HG02981 (cell line): Measurements from ENCODE around the gene MMP24OS.
"Not testable (repeated sequence)": the region's sequence is repeated elsewhere in the genome, so short reads cannot be mapped to it uniquely, and the experiment has no call there.

Experiments used
- ATAC-seq: cut with Tn5 transposase; IDR thresholded peaks from one replicate; pipeline ENCODE4 v1.9.1; 2021; ENCODE audit warnings: mild to moderate bottlenecking, moderate library complexity; ENCODE audit not compliant: unreplicated experiment

MMP24OS gene

GRCh38 chr20:35277531-35278395 lies at the start of gene MMP24OS:
TSS of gene MMP24OS (minus strand) at chr20:35278122. CDS start at chr20:35277929, 193 bp downstream.
- peak; percentile 76 for ATAC-seq

GRCh38 chr20:35327074-35327976 lies 49.4 kb upstream of the MMP24OS start:
- ATAC-seq = no peak

- no peak for ATAC-seq
These were observed 48.8 kb upstream of the MMP24OS start for GRCh38 chr20:35326740-35327073.

- ATAC-seq = no peak
These were observed 48.3 kb upstream of the MMP24OS start for GRCh38 chr20:35326021-35326739.

GRCh38 chr20:35325401-35325800 lies 47.5 kb upstream of the MMP24OS start:
- ATAC-seq = no peak

- ATAC-seq = no peak
These were observed 42.6 kb upstream of the MMP24OS start for GRCh38 chr20:35320396-35321126.

GRCh38 chr20:35319871-35320197 lies 41.9 kb upstream of the MMP24OS start:
- no peak for ATAC-seq

- ATAC-seq = no peak
These were observed 41.4 kb upstream of the MMP24OS start for GRCh38 chr20:35319192-35319870.

GRCh38 chr20:35318502-35319157 lies 40.7 kb upstream of the MMP24OS start:
- no peak for ATAC-seq

- no peak for ATAC-seq
These were observed 39.7 kb upstream of the MMP24OS start for GRCh38 chr20:35317416-35318210.

GRCh38 chr20:35316086-35316485 lies 38.2 kb upstream of the MMP24OS start:
- no peak for ATAC-seq

- ATAC-seq = not testable (repeated sequence)
These were observed 37.7 kb upstream of the MMP24OS start for GRCh38 chr20:35315632-35316020.

GRCh38 chr20:35314816-35315631 lies 37.1 kb upstream of the MMP24OS start:
- no peak for ATAC-seq

GRCh38 chr20:35312318-35312717 lies 34.4 kb upstream of the MMP24OS start:
- ATAC-seq = no peak

- no peak for ATAC-seq
These were observed 33.9 kb upstream of the MMP24OS start for GRCh38 chr20:35311822-35312221.

GRCh38 chr20:35311409-35311808 lies 33.5 kb upstream of the MMP24OS start:
- ATAC-seq = no peak

- no peak for ATAC-seq
These were observed 30.0 kb upstream of the MMP24OS start for GRCh38 chr20:35307666-35308653.
